CD4-positive, alpha-beta T cell treated with Interferon alpha-2 for 1 hour (primary cell): Measurements from ENCODE around the gene ELAVL3.

Experiments
- DNase-seq, 2 donors: peaks; one replicate each; pipeline ENCODE4 v3.0.0-alpha.2; 2020 to 2022

Gene ELAVL3

DNA sequence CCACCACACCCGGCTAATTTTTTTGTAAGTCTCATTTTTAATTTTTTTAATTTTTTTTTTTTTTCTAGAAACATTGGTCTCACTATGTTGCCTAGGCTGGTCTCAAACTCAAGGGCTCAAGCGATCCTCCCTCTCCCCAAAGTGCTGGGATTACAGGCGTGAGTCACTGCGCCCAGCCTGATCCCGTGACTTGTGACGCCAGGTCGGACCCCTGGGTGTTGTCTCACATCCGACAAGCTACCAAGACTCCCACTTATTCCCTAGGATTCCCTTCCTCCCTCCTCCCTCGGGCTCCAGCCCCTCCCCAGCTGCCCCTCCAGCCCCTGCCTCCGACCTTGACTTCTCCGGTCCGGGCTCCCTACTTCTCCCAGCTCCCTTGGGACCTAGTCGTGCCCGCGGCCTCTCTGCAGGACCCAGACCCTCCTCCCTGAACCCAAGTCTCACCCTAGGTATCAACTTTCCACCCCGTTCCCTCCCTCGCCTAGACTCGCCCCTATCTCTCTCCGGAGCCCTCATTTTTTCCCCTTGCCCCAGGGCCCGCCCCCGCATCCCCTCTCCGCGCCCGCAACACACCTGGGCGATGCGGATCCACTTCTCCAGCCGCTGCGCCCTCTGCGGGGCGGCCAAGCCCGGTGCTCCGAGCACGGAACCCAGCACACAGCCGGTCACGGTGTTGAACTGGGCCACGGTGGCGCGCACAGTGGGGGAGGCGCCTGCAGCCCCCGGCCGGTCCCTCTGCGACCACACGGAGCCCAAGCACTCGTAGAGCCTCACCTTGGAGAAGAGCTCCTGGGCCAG lies 74.8 kb downstream of the ELAVL3 start:
- peak; percentile 22 to 36 for DNase-seq

DNA sequence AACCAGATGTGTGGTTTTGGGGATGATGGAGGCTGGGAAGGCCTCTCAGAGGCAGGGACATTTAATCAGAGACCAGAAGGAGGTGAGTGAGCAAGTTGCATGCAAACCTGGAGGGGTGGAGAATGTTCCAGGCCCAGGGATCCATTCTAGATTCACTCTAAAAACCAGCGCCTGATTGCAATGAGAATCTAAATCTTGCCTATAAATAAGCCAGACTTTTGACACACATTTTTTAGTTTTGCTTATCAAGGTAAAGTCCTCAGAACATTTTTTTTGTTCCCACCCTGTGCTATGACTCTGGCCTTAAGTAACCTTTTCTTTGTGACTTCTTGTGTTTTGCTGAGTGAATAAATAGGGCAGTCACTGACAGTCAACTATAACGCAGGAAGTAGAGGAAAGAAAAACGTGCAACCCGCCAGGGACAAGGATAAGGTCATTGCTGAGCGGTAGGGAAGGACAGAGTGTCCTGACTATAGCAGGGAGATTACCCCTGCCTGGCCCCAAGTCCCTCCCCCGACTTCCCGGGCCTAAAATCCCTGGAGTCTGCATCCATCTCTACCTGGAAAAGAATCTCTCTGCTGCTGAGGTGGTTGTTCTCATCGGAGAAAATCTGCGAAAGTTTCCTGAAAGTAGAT lies 76.1 kb downstream of the ELAVL3 start:
- DNase-seq, result no peak

DNA sequence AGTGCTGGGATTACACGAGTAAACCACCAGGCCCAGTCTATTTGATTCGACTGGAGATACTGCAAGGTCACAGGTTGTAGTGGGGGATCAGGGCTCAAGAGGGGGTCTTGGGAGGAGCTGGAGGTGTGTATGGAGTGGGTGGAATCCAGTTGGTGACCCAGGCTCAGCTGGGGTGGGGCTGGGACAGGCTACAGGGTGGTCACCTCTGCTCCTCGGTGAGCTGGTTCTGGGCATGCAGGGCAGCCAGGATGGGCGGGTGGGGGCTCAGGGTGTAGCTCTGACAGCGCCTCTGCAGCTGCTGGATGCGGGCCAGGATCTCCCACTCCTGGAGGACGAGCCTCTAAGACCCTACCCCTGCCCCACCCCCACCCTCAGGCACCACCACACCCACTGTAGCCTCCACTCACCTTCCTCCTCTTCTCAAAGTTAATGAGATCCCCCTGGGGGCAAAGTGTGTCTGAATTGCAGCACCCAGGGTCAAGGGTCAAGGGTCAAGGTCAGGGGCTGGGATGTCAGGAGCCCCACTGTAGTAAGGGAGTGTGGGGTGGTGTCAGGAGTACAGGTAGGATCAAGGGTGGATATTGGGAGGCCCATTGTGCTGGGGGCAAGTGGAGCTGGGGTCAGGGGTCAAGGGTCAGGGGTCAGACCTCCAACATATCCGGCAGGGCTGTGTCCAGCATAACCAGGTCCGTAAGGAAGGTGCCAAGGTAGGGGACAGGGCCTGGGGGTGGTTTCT lies 78.9 kb downstream of the ELAVL3 start:
- DNase-seq, result no peak
